Measurements from ENCODE around the gene SST.

SST gene

DNA sequence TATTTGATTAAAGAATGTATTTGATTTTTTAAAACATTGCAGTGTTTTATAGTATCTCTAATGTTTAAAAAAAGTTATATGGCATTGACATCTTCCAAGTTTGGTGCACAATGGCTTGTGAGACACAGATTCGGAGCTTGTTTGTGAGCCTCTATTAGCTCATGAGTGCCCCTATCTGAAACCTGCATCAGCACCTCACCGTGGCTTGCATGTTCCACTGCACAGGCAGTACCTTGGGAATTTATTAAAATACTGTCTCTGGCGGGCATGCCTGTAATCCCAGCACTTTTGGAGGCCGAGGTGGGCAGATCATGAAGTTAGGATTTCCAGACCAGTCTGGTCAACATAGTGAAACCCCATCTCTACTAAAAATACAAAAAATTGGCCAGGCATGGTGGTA lies 39.0 kb upstream of the SST start:
- TF ChIP-seq, protein P1, sequence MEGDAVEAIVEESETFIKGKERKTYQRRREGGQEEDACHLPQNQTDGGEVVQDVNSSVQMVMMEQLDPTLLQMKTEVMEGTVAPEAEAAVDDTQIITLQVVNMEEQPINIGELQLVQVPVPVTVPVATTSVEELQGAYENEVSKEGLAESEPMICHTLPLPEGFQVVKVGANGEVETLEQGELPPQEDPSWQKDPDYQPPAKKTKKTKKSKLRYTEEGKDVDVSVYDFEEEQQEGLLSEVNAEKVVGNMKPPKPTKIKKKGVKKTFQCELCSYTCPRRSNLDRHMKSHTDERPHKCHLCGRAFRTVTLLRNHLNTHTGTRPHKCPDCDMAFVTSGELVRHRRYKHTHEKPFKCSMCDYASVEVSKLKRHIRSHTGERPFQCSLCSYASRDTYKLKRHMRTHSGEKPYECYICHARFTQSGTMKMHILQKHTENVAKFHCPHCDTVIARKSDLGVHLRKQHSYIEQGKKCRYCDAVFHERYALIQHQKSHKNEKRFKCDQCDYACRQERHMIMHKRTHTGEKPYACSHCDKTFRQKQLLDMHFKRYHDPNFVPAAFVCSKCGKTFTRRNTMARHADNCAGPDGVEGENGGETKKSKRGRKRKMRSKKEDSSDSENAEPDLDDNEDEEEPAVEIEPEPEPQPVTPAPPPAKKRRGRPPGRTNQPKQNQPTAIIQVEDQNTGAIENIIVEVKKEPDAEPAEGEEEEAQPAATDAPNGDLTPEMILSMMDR (conservative IDR thresholded peaks at IDR 0.05; ENCODE audit: low read depth): no peak
- POLR2A ChIA-PET (ENCODE audit: low non-redundant PET): no interaction called here
- CTCF ChIA-PET: interaction anchor here (0.6 to 1.1 kb wide), 2 partner anchors 30 to 677 kb away, joined by 3 read pairs; no protein-coding TSS in a partner anchor
- DNase-seq (ENCODE audit: low spot score): no peak
- H3K27ac ChIP-seq: no peak overlapping the region

DNA sequence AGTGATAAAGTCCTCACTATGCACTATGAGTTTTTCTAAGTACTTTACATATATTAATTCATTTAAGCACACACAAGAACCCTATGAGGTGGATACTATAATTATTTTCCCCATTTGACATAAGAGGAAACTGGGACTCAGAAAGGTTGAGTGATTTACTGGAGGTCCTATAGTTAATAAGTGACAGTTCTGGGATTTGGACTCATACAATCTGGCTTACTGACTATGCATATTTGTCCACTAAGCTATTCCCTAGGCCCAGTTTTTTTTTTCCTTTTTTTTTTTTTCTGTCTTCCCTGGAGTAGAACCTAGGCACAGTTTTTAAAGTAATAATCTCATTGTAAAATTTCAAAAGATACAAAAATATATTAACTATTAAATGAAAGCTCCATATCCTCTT lies 38.5 kb upstream of the SST start:
- DNase-seq (ENCODE audit: low spot score): no peak
- ChIA-PET CTCF (interaction anchor here (0.6 kb wide), 2 partner anchors 676 to 1492 kb away, joined by 3 read pairs; no protein-coding TSS in a partner anchor), POLR2A (ENCODE audit: low non-redundant PET) (no interaction called here)
- TF ChIP-seq, protein P1 (conservative IDR thresholded peaks at IDR 0.05; ENCODE audit: low read depth): no peak
- no peak overlapping the region for H3K27ac ChIP-seq

DNA sequence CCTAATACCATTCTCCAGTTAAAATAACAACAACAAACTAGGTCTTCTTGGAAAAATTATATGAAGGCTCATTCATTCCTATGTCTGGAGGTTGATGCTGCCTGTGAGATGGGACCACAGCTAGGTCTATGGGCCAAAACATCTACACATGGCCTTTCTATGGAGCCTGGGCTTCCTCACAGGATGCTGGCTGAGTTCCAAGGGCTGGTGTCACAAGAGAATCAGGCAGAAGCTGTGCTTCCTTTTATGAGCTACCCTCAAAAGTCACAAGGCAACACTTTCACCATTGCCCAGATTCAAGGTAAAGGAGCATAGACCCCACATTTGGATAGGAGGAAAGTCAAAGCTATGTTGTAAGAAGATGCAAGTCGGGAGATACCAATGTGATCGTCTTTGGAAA lies 36.8 kb upstream of the SST start:
- no peak for DNase-seq (ENCODE audit: low spot score)
- TF ChIP-seq, protein P1 (conservative IDR thresholded peaks at IDR 0.05; ENCODE audit: low read depth): no peak
- CTCF ChIA-PET: no interaction called here
- POLR2A ChIA-PET (ENCODE audit: low non-redundant PET): no interaction called here
- H3K27ac ChIP-seq: no peak overlapping the region

DNA sequence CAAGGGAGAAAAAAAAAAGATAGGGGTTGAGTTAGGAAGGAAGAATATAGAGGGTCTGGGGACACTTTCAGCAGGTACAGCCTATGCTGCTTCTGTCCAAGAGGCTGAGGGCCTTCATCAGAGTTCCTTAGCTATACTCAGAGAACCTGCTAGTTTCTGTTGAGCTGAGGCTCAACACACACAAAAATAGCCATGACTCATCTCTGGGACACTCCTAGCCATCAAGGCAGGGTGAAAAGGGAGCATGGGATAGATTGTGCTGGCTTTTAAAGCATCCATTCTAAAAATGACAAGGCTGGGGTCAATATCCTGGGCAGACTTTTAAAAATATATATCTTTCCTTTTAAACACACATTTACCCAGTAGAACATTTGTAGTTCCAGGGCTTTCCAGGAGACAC lies 35.0 kb upstream of the SST start:
- CTCF ChIA-PET: interaction anchor here (0.6 kb wide), 1 partner anchor 540 kb away, joined by 3 read pairs; no protein-coding TSS in a partner anchor
- POLR2A ChIA-PET (ENCODE audit: low non-redundant PET): no interaction called here
- no peak overlapping the region for H3K27ac ChIP-seq
- DNase-seq (ENCODE audit: low spot score): no peak
- TF ChIP-seq, protein P1 (conservative IDR thresholded peaks at IDR 0.05; ENCODE audit: low read depth): no peak

DNA sequence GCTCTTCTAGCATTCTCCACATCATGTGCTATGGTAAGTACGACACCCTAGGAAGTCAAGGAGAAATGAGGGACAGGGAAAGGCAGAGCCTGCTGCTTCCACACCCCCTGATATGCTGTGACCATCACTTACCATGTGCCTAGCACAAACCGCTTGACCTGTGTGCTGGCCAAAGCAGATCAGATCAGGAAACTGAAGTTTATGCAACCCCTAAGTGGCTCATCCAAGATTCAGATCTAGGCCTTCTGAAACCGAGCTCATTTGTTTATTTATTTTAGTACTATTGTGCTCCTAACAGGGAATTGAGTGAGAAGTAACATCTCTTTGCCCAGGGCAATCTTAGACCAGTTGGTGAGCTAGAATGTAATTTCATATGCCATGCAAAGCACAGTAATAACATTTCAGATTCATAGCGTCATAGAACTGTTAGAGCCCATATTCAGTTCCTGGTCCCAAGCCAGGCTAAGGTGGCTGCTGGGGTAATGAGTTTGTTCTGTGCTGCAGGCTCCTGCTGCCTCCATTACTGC lies 32.4 kb upstream of the SST start, which contains the start of gene RTP2:
RTP2 (minus strand) TSS at position 51 of the 527 bp plus-strand sequence. CDS start 429 bp downstream, outside the sequence.
- no peak within 1 kb of the TSS for H3K27ac ChIP-seq
- ChIA-PET POLR2A (ENCODE audit: low non-redundant PET) (no interaction called here), CTCF (interaction anchor here (0.8 kb wide), 1 partner anchor 23 kb away, joined by 3 read pairs; no protein-coding TSS in a partner anchor)
- TF ChIP-seq, protein P1 (conservative IDR thresholded peaks at IDR 0.05; ENCODE audit: low read depth): no peak
- no peak for DNase-seq (ENCODE audit: low spot score)

DNA sequence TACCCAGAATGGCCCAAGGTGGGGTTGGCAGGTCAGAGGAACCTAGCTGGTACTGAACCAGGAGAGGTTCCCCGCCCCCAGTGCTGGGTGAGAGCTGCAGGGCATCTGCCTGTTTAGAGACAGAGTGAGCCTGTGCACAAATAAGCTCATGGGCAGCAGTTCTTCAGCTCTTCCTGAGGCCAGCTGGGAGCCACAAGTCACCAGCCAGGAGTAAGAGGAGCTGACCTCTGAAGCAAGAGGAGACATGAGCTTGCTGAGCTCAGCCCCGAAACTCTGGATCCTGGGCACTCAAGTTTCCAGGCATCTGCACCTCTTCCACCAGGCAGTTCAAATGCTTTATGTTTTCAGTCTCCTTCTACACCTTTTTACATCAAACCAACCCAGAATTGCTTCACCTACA lies 30.1 kb upstream of the SST start:
- DNase-seq (ENCODE audit: low spot score): no peak
- POLR2A ChIA-PET (ENCODE audit: low non-redundant PET): no interaction called here
- no peak overlapping the region for H3K27ac ChIP-seq
- TF ChIP-seq, protein P1 (conservative IDR thresholded peaks at IDR 0.05; ENCODE audit: low read depth): no peak
- CTCF ChIA-PET: interaction anchor here (2.4 kb wide), 1 partner anchor 21 kb away, joined by 7 read pairs; no protein-coding TSS in a partner anchor
